GM10266 (cell line): ENCODE results near the gene QPCTL.
"Not testable (repeated sequence)": the region's sequence is repeated elsewhere in the genome, so short reads cannot be mapped to it uniquely, and the experiment has no call there.

Experiments
- DNase-seq: peaks from one replicate; pipeline ENCODE4 v3.0.0; 2012; ENCODE audit errors: extremely low spot score
- CTCF ChIP-seq: IDR thresholded peaks from 2 replicates; pipeline ENCODE4 v1.5.1; 2012; ENCODE audit warnings: mild to moderate bottlenecking, low read depth; ENCODE audit not compliant: control insufficient read depth, insufficient read depth; ENCODE audit errors: missing control alignments

The QPCTL gene

GRCh38 chr19:45746866-45747265 is 54.4 kb downstream of the QPCTL start:
- no peak for TF ChIP-seq CTCF
- DNase-seq, result no peak

GRCh38 chr19:45747513-45747912 is 55.0 kb downstream of the QPCTL start:
- DNase-seq, result no peak
- no peak for TF ChIP-seq CTCF

- not testable (repeated sequence) for DNase-seq
These were observed 59.0 kb downstream of the QPCTL start for GRCh38 chr19:45751483-45751882.

GRCh38 chr19:45752639-45753038 is 60.2 kb downstream of the QPCTL start:
- no peak for TF ChIP-seq CTCF
- DNase-seq, result no peak

- peak; percentile 18 for TF ChIP-seq CTCF
- DNase-seq, result no peak
These were observed 61.1 kb downstream of the QPCTL start for GRCh38 chr19:45753548-45753947.
